ENCODE measurements around the gene CORO7.

The CORO7 gene

GRCh38 chr16:4437366-4437765 lies 21.0 kb upstream of the CORO7 start:
- no peak overlapping the region for H3K27ac ChIP-seq
- TF ChIP-seq CTCF (conservative IDR thresholded peaks at IDR 0.05) (no peak), ZFX (IDR thresholded peaks at IDR 0.05) (no peak)

DNA sequence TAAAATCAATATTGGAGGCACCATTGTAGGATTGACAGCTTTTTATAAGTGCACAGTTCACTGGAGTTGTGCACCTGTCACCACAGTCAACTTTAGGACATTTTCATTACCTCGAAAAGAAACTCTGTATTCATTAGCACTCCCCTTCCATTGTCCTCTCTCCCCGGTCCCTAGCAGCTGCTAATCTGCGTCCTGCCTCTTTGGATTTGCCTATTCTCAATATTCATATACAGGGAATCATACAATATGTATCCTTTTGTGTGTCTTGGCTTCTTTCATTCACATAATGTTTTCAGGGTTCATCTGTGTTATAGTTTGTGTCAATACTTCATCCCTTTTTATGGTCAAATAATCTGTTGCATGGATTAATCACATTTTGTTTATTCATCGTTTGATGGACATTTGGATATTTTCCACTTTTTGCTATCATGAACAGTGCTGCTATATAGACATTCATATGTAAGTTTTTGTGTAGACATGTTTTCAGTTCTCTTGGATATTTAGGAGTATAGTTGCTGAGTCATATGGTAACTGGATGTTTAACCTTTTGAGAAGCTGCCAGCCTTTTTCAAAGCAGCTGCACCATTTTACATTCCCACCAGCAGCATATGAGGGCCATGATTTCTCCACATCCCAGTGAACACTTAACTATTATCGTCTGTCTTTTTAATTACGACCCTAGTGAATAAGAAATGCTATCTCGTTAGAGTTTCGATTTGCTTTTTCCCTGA lies 19.1 kb upstream of the CORO7 start:
- TF ChIP-seq ZFX (IDR thresholded peaks at IDR 0.05): no peak
- H3K27ac ChIP-seq: no peak overlapping the region

- TF ChIP-seq ZFX (IDR thresholded peaks at IDR 0.05) (no peak), CTCF (conservative IDR thresholded peaks at IDR 0.05) (no peak)
- no peak overlapping the region for H3K27ac ChIP-seq
Measured at GRCh38 chr16:4433914-4434787, 17.8 kb upstream of the CORO7 start.

GRCh38 chr16:4433228-4433627 lies 16.8 kb upstream of the CORO7 start:
- no peak overlapping the region for H3K27ac ChIP-seq
- TF ChIP-seq CTCF (conservative IDR thresholded peaks at IDR 0.05) (no peak), ZFX (IDR thresholded peaks at IDR 0.05) (no peak)

- TF ChIP-seq ZFX (IDR thresholded peaks at IDR 0.05): no peak
- TF ChIP-seq CTCF (conservative IDR thresholded peaks at IDR 0.05): no peak
- H3K27ac ChIP-seq: no peak overlapping the region
Measured at GRCh38 chr16:4431023-4431422, 14.6 kb upstream of the CORO7 start.

GRCh38 chr16:4428500-4428899 lies 12.1 kb upstream of the CORO7 start:
- no peak for TF ChIP-seq CTCF (conservative IDR thresholded peaks at IDR 0.05)
- no peak for TF ChIP-seq ZFX (IDR thresholded peaks at IDR 0.05)
- H3K27ac ChIP-seq: no peak overlapping the region

- TF ChIP-seq ZFX (IDR thresholded peaks at IDR 0.05): no peak
- TF ChIP-seq CTCF (conservative IDR thresholded peaks at IDR 0.05): no peak
- peak overlapping the region; percentile 94 for H3K27ac ChIP-seq
Measured at GRCh38 chr16:4426722-4427372, 10.5 kb upstream of the CORO7 start.
